Measurements from ENCODE around the gene TMEM120A.

Gene TMEM120A

DNA sequence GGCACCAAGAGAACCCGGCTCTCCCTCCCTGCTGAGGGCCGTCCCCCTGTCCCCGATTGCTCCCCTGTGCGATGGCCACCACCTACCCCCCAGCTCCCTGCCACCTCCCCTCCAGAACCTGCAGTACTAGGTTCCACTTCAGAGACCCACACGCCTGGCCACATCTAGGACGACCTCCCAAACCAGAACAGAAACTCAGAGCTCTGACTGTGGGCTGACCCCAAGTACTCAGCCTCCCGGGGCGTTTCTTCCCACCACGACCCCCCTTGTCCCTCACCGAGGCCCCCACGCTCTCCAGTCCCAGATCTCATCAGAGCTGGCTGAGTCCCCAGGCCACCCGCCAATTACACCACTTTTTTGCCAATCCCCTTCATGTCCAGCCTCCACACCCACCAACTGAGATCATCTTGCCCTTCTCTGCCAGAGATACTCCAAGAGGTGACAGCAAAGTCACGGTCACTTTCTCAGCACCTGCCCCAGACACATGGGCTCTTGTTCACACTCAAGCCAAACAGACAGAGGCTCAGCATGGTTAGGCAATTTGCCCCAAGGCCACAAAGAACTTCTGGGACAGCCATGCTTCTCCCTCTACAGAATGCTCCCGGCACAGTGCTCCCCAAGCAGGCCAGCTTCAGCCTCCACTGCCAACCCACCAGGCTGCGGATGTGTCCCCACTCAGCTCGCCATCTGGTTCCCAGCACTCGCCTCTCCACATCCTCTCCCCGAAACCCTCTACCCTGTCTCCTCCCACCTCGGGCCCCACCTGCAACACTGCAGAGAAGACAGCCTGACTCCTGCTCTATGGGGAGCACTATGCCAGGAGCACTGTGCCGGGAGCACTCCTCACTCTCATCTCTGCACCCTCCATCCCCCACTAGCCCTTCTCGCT, 4.7 kb downstream of the TMEM120A start:
- no peaks in the 10 kb centered on the region for H3K79me2 ChIP-seq (ENCODE audit: insufficient read depth, low read length)
- DNase-seq: no peak
- peaks cover 25% of the 10 kb centered on the region for H3K36me3 ChIP-seq (ENCODE audit: insufficient read depth, low read length)
- peaks cover 14% of the 10 kb centered on the region for H3K4me1 ChIP-seq (ENCODE audit: insufficient read depth, low read length)
- TF ChIP-seq, protein P1, sequence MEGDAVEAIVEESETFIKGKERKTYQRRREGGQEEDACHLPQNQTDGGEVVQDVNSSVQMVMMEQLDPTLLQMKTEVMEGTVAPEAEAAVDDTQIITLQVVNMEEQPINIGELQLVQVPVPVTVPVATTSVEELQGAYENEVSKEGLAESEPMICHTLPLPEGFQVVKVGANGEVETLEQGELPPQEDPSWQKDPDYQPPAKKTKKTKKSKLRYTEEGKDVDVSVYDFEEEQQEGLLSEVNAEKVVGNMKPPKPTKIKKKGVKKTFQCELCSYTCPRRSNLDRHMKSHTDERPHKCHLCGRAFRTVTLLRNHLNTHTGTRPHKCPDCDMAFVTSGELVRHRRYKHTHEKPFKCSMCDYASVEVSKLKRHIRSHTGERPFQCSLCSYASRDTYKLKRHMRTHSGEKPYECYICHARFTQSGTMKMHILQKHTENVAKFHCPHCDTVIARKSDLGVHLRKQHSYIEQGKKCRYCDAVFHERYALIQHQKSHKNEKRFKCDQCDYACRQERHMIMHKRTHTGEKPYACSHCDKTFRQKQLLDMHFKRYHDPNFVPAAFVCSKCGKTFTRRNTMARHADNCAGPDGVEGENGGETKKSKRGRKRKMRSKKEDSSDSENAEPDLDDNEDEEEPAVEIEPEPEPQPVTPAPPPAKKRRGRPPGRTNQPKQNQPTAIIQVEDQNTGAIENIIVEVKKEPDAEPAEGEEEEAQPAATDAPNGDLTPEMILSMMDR (IDR thresholded peaks at IDR 0.05; ENCODE audit: borderline replicate concordance, extremely low read depth, low read length, poor library complexity, severe bottlenecking): no peak
- no peak for TF ChIP-seq EZH2 (IDR thresholded peaks at IDR 0.05; ENCODE audit: borderline replicate concordance, low read depth, low read length, severe bottlenecking)
- no peak overlapping the region for H3K4me3 ChIP-seq (ENCODE audit: low read depth in 1 of 2, low read length in 2 of 2)
- H3K9me3 ChIP-seq (ENCODE audit: insufficient read depth, low read length, severe bottlenecking): no peaks in the 10 kb centered on the region
- H4K20me1 ChIP-seq (ENCODE audit: insufficient read depth, low read length): no peaks in the 10 kb centered on the region; the same call in 1 of the 2 replicates
- no peak for ATAC-seq (ENCODE audit: insufficient read depth, low read depth)
- H3K4me2 ChIP-seq (ENCODE audit: insufficient read depth, low read length): no peak overlapping the region
- no peak overlapping the region for H3K9ac ChIP-seq (ENCODE audit: low read depth, low read length)
- H3K27ac ChIP-seq (ENCODE audit: low read length): no peak overlapping the region
- H3K27me3 ChIP-seq (ENCODE audit: insufficient read depth, low read length, poor library complexity): no peaks in the 10 kb centered on the region
- no peak overlapping the region for H2AFZ ChIP-seq (ENCODE audit: low read depth, low read length)

- Histone ChIP-seq H3K79me2 (ENCODE audit: insufficient read depth, low read length) (no peaks in the 10 kb centered on the region), H3K27ac (ENCODE audit: low read length) (no peak overlapping the region), H2AFZ (ENCODE audit: low read depth, low read length) (no peak overlapping the region), H3K9me3 (ENCODE audit: insufficient read depth, low read length, severe bottlenecking) (no peaks in the 10 kb centered on the region), H3K4me1 (ENCODE audit: insufficient read depth, low read length) (peaks cover 8% of the 10 kb centered on the region), H3K4me2 (ENCODE audit: insufficient read depth, low read length) (no peak overlapping the region), H3K27me3 (ENCODE audit: insufficient read depth, low read length, poor library complexity) (no peaks in the 10 kb centered on the region), H3K4me3 (ENCODE audit: low read depth in 1 of 2, low read length in 2 of 2) (no peak overlapping the region), H3K9ac (ENCODE audit: low read depth, low read length) (no peak overlapping the region), H3K36me3 (ENCODE audit: insufficient read depth, low read length) (peaks cover 34% of the 10 kb centered on the region), H4K20me1 (ENCODE audit: insufficient read depth, low read length) (no peaks in the 10 kb centered on the region; the same call in 1 of the 2 replicates)
- DNase-seq: no peak
- TF ChIP-seq, protein P1 (IDR thresholded peaks at IDR 0.05; ENCODE audit: borderline replicate concordance, extremely low read depth, low read length, poor library complexity, severe bottlenecking): no peak
- no peak for TF ChIP-seq EZH2 (IDR thresholded peaks at IDR 0.05; ENCODE audit: borderline replicate concordance, low read depth, low read length, severe bottlenecking)
- no peak for ATAC-seq (ENCODE audit: insufficient read depth, low read depth)
Measured at GRCh38 chr7:75988568-75989499, 5.6 kb downstream of the TMEM120A start.

- Histone ChIP-seq H3K36me3 (ENCODE audit: insufficient read depth, low read length) (peaks cover 38% of the 10 kb centered on the region), H3K27ac (ENCODE audit: low read length) (no peak overlapping the region), H3K4me3 (ENCODE audit: low read depth in 1 of 2, low read length in 2 of 2) (no peak overlapping the region), H3K4me2 (ENCODE audit: insufficient read depth, low read length) (no peak overlapping the region), H4K20me1 (ENCODE audit: insufficient read depth, low read length) (no peaks in the 10 kb centered on the region), H3K9ac (ENCODE audit: low read depth, low read length) (no peak overlapping the region), H3K27me3 (ENCODE audit: insufficient read depth, low read length, poor library complexity) (no peaks in the 10 kb centered on the region), H3K4me1 (ENCODE audit: insufficient read depth, low read length) (0 out of 2 replicates have a peak, but pooled peaks cover under 1% of the 10 kb centered on the region), H2AFZ (ENCODE audit: low read depth, low read length) (no peak overlapping the region), H3K79me2 (ENCODE audit: insufficient read depth, low read length) (no peaks in the 10 kb centered on the region), H3K9me3 (ENCODE audit: insufficient read depth, low read length, severe bottlenecking) (no peaks in the 10 kb centered on the region)
- ATAC-seq (ENCODE audit: insufficient read depth, low read depth): no peak
- DNase-seq: no peak
- TF ChIP-seq, protein P1 (IDR thresholded peaks at IDR 0.05; ENCODE audit: borderline replicate concordance, extremely low read depth, low read length, poor library complexity, severe bottlenecking): no peak
- TF ChIP-seq EZH2 (IDR thresholded peaks at IDR 0.05; ENCODE audit: borderline replicate concordance, low read depth, low read length, severe bottlenecking): no peak
Measured at GRCh38 chr7:75987805-75988567, 6.4 kb downstream of the TMEM120A start.
